Activated T-cell treated with anti-CD3 and anti-CD28 coated beads, Interleukin-2, amount 50 U/mL, for 72 hours (primary cell): Measurements from ENCODE around the gene OR5D13. TPM values are rescaled to one million over a fixed set of nuclear protein-coding genes. Genes with fewer than 3 reads are reported as not detected.

Experiments used
- ATAC-seq, 2 donors: fragments of 150-1000 bp; cut with Tn5 transposase; replicated peaks in 1 of 2; 2 replicates each; pipeline ENCODE4 v1.10.0; 2021; ENCODE audit warnings: moderate library complexity in 2 of 2, mild to moderate bottlenecking in 1 of 2
- DNase-seq, 2 donors: peaks; one replicate each; pipeline ENCODE4 v3.0.0; 2021 to 2022; ENCODE audit warnings: mixed read lengths in 1 of 2
- H3K27ac Mint-ChIP-seq: one replicate; pipeline ENCODE4 v1.8.0; 2022; ENCODE audit warnings: mild to moderate bottlenecking, moderate library complexity, mixed read lengths
- H3K27me3 Mint-ChIP-seq: one replicate; pipeline ENCODE4 v1.8.0; 2022; ENCODE audit warnings: low read depth, mixed read lengths
- H3K36me3 Mint-ChIP-seq, 2 donors: one replicate each; pipeline ENCODE4 v1.8.0; 2022; ENCODE audit warnings: mixed read lengths in 2 of 2, mild to moderate bottlenecking in 1 of 2; ENCODE audit not compliant: insufficient read depth in 2 of 2
- H3K4me1 Mint-ChIP-seq: one replicate; pipeline ENCODE4 v1.8.0; 2022; ENCODE audit warnings: low read depth, mixed read lengths
- H3K4me3 Mint-ChIP-seq, 2 donors: one replicate each; pipeline ENCODE4 v1.8.0; 2022; ENCODE audit warnings: mild to moderate bottlenecking in 2 of 2, mixed read lengths in 2 of 2, moderate library complexity in 2 of 2
- H3K9me3 Mint-ChIP-seq, 2 donors: one replicate each; pipeline ENCODE4 v1.8.0; 2022; ENCODE audit warnings: mixed read lengths in 2 of 2
- total RNA-seq, 2 donors: library from RNA; stranded (reverse); gene quantifications; one replicate each; pipeline ENCODE4 v1.2.3, GENCODE V29; 2022

Gene OR5D13, protein sequence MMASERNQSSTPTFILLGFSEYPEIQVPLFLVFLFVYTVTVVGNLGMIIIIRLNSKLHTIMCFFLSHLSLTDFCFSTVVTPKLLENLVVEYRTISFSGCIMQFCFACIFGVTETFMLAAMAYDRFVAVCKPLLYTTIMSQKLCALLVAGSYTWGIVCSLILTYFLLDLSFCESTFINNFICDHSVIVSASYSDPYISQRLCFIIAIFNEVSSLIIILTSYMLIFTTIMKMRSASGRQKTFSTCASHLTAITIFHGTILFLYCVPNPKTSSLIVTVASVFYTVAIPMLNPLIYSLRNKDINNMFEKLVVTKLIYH
- not detected for total RNA-seq

DNA sequence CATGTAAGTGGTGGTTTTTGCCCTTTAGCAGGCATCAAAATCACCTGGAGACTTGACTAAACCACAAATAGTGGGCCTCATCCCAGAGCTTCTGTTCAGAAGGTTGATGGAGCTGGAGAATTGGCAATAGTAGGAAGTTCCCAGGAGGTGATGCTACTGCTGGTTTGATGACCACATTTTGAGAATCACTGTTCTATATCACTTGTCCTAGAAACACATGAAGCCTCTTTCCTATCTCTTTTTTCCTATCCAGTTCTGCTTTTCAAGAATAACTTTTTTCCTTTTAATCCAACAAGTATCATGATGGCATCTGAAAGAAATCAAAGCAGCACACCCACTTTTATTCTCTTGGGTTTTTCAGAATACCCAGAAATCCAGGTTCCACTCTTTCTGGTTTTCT, at the start of gene OR5D13:
Gene OR5D13, plus strand, starts transcription at position 301 of the 400 bp plus-strand sequence. Its CDS starts 0 bp downstream, at position 301.
- Mint-ChIP-seq H3K36me3 (peaks cover 0 to 2% of the 10 kb centered on the region in 2 donors), H3K27ac (no peak within 1 kb of the TSS), H3K27me3 (no peaks in the 10 kb centered on the region), H3K9me3 (peaks cover 6 to 8% of the 10 kb centered on the region in 2 donors), H3K4me3 (no peak within 1 kb of the TSS), H3K4me1 (no peaks in the 10 kb centered on the region)
- ATAC-seq = no peak
- DNase-seq = no peak

DNA sequence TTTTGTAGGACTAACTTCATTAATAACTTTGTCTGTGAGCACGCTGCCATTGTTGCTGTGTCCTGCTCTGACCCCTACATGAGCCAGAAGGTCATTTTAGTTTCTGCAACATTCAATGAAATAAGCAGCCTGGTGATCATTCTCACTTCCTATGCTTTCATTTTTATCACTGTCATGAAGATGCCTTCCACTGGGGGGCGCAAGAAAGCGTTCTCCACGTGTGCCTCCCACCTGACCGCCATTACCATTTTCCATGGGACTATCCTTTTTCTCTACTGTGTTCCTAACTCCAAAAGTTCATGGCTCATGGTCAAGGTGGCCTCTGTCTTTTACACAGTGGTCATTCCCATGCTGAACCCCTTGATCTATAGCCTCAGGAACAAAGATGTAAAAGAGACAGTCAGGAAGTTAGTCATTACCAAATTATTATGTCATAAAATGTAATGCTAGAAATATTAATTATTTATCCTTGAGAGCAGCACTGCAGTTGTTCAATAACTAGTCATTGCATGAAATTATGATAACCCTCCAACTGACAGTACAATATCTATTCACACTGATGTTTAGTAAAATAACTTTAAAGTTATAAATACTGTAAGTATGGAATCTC, 46.4 kb upstream of the OR5D13 start:
- H3K36me3 Mint-ChIP-seq = no peaks in the 10 kb centered on the region

GRCh38 chr11:55732936-55733335, 40.3 kb upstream of the OR5D13 start:
- Mint-ChIP-seq H3K4me3 (no peak overlapping the region), H3K9me3 (peaks cover 15% of the 10 kb centered on the region in 2 donors), H3K4me1 (no peaks in the 10 kb centered on the region), H3K27me3 (no peaks in the 10 kb centered on the region), H3K27ac (no peak overlapping the region), H3K36me3 (peaks cover 0 to 1% of the 10 kb centered on the region in 2 donors)
- no peak for DNase-seq
- no peak for ATAC-seq

More for the DNA sequence above, 46.4 kb upstream of the OR5D13 start:
- H3K4me3 Mint-ChIP-seq = no peak overlapping the region
- DNase-seq = no peak
- H3K9me3 Mint-ChIP-seq = peaks cover 6 to 12% of the 10 kb centered on the region in 2 donors
- H3K27ac Mint-ChIP-seq = no peak overlapping the region
- ATAC-seq = no peak
- no peaks in the 10 kb centered on the region for H3K4me1 Mint-ChIP-seq
- H3K27me3 Mint-ChIP-seq = no peaks in the 10 kb centered on the region

- H3K4me3 Mint-ChIP-seq = no peak overlapping the region
- H3K27ac Mint-ChIP-seq = no peak overlapping the region
- ATAC-seq = no peak
- H3K27me3 Mint-ChIP-seq = no peaks in the 10 kb centered on the region
- no peaks in the 10 kb centered on the region for H3K4me1 Mint-ChIP-seq
- DNase-seq = no peak
- H3K9me3 Mint-ChIP-seq = peaks cover 11 to 22% of the 10 kb centered on the region in 2 donors
- peaks cover 0 to 3% of the 10 kb centered on the region in 2 donors for H3K36me3 Mint-ChIP-seq
Observed at GRCh38 chr11:55791606-55792005, 18.4 kb downstream of the OR5D13 start.

DNA sequence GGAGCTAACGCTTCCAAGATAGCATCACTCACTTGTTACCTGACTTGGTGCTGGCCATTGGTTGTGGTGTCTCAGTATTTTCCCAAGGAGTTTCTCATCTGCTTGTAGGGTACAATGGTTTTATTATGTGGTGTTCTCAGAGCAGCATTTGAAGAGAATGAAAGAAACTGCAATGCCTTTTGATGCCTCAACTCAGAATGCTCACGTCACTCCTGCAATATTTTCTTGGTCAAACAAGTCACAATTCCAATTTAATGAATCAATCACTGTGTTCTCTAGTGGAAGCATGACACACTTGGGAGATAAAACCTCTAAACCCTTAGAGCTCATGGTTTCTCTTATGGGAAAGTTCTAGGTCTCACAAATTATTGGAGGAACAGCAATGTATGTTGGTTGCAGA, 20.1 kb downstream of the OR5D13 start:
- H3K4me3 Mint-ChIP-seq = no peak overlapping the region
- no peak overlapping the region for H3K27ac Mint-ChIP-seq
- no peaks in the 10 kb centered on the region for H3K4me1 Mint-ChIP-seq
- no peaks in the 10 kb centered on the region for H3K27me3 Mint-ChIP-seq
- ATAC-seq = no peak
- peaks cover 0 to 3% of the 10 kb centered on the region in 2 donors for H3K36me3 Mint-ChIP-seq
- H3K9me3 Mint-ChIP-seq = peaks cover 7 to 16% of the 10 kb centered on the region in 2 donors
- no peak for DNase-seq

DNA sequence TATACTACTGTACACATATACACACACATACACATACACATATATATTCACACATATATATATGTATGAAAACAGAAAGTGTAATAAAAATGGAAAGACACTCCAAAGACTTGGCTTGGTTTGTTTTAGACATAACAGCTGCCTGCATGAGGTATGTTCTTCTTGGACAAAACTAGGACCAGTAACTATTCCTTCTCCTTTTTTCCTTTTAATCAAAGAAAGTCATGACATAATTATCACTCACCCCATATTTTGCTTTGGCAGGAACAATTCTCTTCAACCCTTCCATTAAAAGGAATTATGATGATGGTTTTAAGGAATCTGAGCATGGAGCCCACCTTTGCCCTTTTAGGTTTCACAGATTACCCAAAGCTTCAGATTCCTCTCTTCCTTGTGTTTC, 22.0 kb downstream of the OR5D13 start, which contains the start of gene OR5D14:
Gene OR5D14, plus strand, starts transcription at position 301 of the 400 bp plus-strand sequence. Its CDS starts 0 bp downstream, at position 301.
- no peaks in the 10 kb centered on the region for H3K4me1 Mint-ChIP-seq
- H3K27ac Mint-ChIP-seq = no peak within 1 kb of the TSS
- no peak for DNase-seq
- H3K27me3 Mint-ChIP-seq = no peaks in the 10 kb centered on the region
- no peak within 1 kb of the TSS for H3K4me3 Mint-ChIP-seq
- H3K9me3 Mint-ChIP-seq = peaks cover 18 to 25% of the 10 kb centered on the region in 2 donors
- no peak for ATAC-seq
- peaks cover 0 to 6% of the 10 kb centered on the region in 2 donors for H3K36me3 Mint-ChIP-seq

DNA sequence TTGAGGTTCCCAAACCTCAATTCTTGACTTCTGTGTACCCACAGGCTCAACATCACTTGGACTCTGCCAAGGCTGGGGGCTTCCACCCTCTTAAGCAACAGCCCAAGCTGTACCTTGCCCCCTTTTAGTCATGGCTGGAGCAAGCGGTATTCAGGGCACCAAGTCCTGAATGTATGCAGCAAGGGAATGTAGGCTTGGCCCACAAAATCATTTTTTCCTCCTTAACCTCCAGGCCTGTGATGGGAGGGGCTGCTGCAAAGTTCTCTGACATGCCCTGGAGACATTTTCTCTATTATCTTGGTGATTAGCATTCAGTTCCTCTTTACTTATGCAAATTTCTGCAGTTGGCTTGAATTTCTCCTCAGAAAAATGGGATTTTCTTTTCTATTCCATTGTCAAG, 33.0 kb downstream of the OR5D13 start:
- ATAC-seq = no peak
- DNase-seq = no peak
- Mint-ChIP-seq H3K4me1 (no peaks in the 10 kb centered on the region), H3K27ac (no peak overlapping the region), H3K36me3 (peaks cover 2 to 4% of the 10 kb centered on the region in 2 donors), H3K9me3 (peaks cover 14 to 22% of the 10 kb centered on the region in 2 donors), H3K27me3 (no peaks in the 10 kb centered on the region), H3K4me3 (no peak overlapping the region)

GRCh38 chr11:55811067-55811466, 37.8 kb downstream of the OR5D13 start, which contains the start of gene OR5L1:
OR5L1 (plus strand) TSS chr11:55811367; CDS start chr11:55811467, 100 bp downstream.
- H3K4me3 Mint-ChIP-seq = no peak within 1 kb of the TSS
- H3K36me3 Mint-ChIP-seq = peaks cover 2 to 6% of the 10 kb centered on the region in 2 donors
- H3K9me3 Mint-ChIP-seq = peaks cover 15 to 17% of the 10 kb centered on the region in 2 donors
- H3K27me3 Mint-ChIP-seq = no peaks in the 10 kb centered on the region
- H3K27ac Mint-ChIP-seq = no peak within 1 kb of the TSS
- no peak for DNase-seq
- ATAC-seq = no peak
- no peaks in the 10 kb centered on the region for H3K4me1 Mint-ChIP-seq

GRCh38 chr11:55819330-55819729, 46.1 kb downstream of the OR5D13 start, which contains the start of gene OR5D18:
OR5D18 (plus strand) TSS chr11:55819630; CDS start chr11:55819630, 0 bp downstream.
- no peaks in the 10 kb centered on the region for H3K27me3 Mint-ChIP-seq
- no peak within 1 kb of the TSS for H3K27ac Mint-ChIP-seq
- peaks cover 0 to 4% of the 10 kb centered on the region in 2 donors for H3K36me3 Mint-ChIP-seq
- ATAC-seq (no peak), DNase-seq (no peak)
- no peak within 1 kb of the TSS for H3K4me3 Mint-ChIP-seq
- H3K4me1 Mint-ChIP-seq = no peaks in the 10 kb centered on the region
- peaks cover 12 to 17% of the 10 kb centered on the region in 2 donors for H3K9me3 Mint-ChIP-seq

Other genes with a start within 250 kb of the OR5D13 start
- gene OR4C15, start 219.0 kb upstream of the OR5D13 start, total RNA-seq = not detected
- not detected for gene OR4C16, start 201.3 kb upstream of the OR5D13 start, total RNA-seq
- gene OR4C11, start 165.8 kb upstream of the OR5D13 start, total RNA-seq = not detected
- gene OR4P4, start 138.3 kb upstream of the OR5D13 start, total RNA-seq = not detected
- not detected for gene OR4S2, start 125.1 kb upstream of the OR5D13 start, total RNA-seq
- gene OR4C6, start 111.2 kb upstream of the OR5D13 start, total RNA-seq = not detected
- gene OR5D14, start 22.1 kb downstream of the OR5D13 start, total RNA-seq = not detected
- not detected for gene OR5L1, start 37.9 kb downstream of the OR5D13 start, total RNA-seq
- gene OR5D18, start 46.2 kb downstream of the OR5D13 start, total RNA-seq = not detected
- gene OR5L2, start 53.8 kb downstream of the OR5D13 start, total RNA-seq = not detected
- not detected for gene OR5D16, start 65.3 kb downstream of the OR5D13 start, total RNA-seq
- not detected for gene TRIM51, start 109.9 kb downstream of the OR5D13 start, total RNA-seq
- not detected for gene OR5W2, start 141.1 kb downstream of the OR5D13 start, total RNA-seq
- not detected for gene OR5I1, start 163.0 kb downstream of the OR5D13 start, total RNA-seq
- gene OR10AG1, start 196.5 kb downstream of the OR5D13 start, total RNA-seq = not detected
- gene OR5F1, start 221.2 kb downstream of the OR5D13 start, total RNA-seq = not detected